Measurements from ENCODE around the gene MAP2K5.

MAP2K5 gene

GRCh38 chr15:67839929-67840748, 297.6 kb downstream of the MAP2K5 start, which contains the start of gene RNU6-1:
Gene RNU6-1, minus strand, starts transcription at chr15:67840045.
- DNase-seq (ENCODE audit: low read depth), result peak; percentile 95

GRCh38 chr15:67840749-67841512, 298.4 kb downstream of the MAP2K5 start:
- no peak for DNase-seq (ENCODE audit: low read depth)

DNA sequence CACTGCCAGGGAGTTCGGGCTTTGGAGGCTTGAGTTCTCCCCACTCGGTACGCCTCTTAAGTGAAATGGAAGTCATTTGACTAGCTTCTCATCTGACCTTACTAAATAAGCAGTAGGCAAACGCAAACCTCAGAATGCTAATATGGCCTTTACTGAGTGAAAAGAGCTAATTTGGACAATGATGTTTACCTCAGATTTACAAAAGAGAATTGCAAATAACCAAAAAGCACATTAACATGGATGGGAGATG, 298.9 kb downstream of the MAP2K5 start:
- no peak for DNase-seq (ENCODE audit: low read depth)

GRCh38 chr15:67843092-67843501, 300.6 kb downstream of the MAP2K5 start:
- no peak for DNase-seq (ENCODE audit: low read depth)

DNA sequence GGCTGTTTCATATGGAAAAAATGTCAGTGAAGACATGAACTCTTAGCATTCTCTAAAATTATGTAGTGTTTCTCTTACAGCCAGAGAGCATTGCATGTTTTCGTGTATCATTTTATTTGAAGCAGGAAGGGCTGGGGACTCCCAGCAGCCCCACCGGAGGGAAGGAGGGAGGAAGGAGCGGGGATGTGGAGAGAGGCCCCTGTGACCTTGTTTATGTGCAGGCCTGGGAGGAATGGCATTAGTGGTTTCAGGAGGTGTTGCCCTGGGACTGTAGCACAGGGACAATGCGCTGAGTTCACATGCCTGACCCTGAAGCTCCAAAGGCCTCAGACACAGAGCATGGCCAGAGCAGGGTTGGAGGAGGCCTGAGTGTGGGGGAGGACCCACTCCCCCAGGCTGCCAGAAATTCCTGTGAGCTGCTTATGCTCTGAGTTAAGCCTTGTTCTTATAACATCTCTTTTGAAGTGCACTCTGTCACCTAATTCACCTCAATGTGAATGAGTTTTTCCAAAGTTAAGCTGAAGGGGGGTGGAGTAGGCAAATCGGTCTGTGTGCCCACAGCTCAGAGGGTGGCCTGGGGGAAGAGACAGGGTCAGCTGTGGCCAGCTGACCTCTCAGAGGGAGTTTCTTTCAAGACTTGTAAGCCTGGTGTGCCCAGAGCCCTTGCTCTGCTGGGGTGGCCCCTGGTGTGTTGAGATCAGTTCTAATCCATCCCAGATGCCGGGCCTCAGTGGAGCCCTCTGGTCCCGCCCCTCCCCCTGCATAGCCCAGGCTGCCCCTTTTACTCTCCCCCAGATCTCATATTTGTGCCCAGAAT, 301.3 kb downstream of the MAP2K5 start:
- DNase-seq (ENCODE audit: low read depth), result no peak

- no peak for DNase-seq (ENCODE audit: low read depth)
Measured at GRCh38 chr15:67845974-67846373, 303.5 kb downstream of the MAP2K5 start.

DNA sequence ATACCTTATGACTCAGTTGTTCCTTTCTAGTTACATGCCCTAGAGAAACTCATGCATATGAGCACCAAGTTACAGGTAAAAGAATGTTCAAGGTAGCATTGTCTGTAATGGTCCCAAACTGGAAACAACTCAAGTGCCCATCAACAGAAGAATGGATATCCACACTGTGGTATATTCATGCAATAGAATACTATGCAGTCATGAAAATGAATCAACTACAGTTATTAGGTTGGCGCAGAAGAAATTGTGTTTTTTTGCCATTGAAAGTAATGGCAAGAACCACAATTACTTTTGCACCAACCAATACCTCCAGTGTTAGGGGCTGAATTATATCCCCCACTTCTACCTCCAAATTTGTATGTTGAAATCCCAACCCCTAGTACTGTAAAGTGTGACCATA, 307.0 kb downstream of the MAP2K5 start:
- no peak for DNase-seq (ENCODE audit: low read depth)

DNA sequence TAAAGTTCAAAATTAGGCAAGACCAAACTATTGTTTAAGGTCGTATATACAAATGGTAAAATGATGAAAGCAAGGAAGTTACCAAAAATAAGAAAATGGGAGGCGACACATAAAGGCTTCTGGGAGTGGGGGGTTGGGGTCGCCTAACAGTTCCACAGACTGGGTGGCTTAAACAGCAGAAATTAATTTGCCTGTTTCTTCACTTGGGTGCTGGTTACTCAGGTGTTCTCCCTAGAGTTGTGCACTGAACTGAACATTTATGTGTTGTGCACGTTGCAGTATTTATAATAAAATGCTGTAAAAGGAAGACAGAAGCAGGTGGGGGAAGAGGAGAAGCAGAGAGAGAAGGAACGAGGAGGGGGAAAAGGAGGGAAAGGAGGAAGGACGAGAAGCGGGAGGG, 307.8 kb downstream of the MAP2K5 start:
- no peak for DNase-seq (ENCODE audit: low read depth)

- DNase-seq (ENCODE audit: low read depth), result no peak
Measured at GRCh38 chr15:67850994-67851571, 308.6 kb downstream of the MAP2K5 start.

GRCh38 chr15:67852418-67852817, 309.9 kb downstream of the MAP2K5 start:
- DNase-seq (ENCODE audit: low read depth), result no peak

DNA sequence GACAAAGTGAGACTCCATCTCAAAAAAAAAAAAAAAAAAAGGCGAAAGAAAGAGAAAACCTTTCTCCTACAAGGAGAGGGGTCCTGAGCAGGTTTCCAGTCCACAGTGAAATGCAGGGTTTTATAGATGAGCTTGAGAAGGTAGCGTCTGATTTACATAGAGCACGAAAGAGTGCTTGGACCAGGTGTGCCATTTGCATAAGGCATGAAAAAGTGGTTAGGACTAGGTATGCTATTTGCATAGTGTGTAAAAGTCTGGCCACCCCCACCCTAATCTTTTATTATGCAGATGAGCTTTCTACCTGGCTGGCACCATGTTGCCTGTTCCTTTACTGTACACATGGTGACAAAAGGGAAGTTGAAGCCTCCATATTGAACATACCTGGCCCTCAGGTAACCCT, 311.0 kb downstream of the MAP2K5 start:
- DNase-seq (ENCODE audit: low read depth), result no peak

DNA sequence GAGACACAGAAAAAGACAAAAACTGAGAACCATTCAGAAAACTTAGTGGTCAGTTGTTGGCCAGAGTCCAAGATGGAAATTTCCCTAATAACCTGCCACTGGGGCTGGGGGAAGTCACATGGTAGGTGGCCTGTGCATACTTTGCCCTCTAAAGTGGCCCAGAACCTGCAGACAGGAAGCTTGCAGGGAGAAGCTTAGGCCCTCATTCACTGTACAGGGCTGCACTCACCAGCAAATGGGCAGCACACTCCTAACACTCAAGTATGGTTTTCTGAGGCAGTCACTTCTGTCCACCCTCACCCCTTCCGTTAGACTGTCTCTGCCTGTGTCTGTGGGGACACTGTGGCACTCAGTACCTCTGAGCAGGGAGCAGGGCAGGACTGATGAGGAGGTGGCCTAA, 311.9 kb downstream of the MAP2K5 start:
- DNase-seq (ENCODE audit: low read depth), result no peak

DNA sequence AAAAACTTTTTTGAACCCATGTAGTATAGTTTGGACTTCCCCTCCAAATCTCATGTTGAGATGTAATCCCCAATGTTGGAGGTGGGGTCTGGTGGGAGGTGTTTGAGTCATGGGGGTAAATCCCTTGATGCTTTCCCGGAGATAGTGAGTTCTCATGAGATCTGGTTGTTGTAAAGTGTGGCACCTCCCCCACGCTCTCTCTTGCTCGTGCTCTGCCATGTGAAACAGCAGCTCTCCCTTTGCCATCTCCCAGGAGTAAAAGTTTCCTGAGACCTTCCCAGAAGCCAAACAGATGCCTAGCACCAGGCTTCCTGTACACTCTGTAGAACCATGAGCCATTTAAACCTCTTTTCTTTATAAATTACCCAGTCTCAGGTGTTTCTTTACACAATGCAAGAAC, 313.3 kb downstream of the MAP2K5 start:
- no peak for DNase-seq (ENCODE audit: low read depth)

Measured in activated T-helper 9 cell treated with anti-CD3 and anti-CD28 coated beads, Interleukin-2, amount 50 U/mL, for 16 hours (primary cell).